ENCODE results near the gene MESD.

MESD gene

GRCh38 chr15:80902298-80902801 is 87.3 kb downstream of the MESD start:
- TF ChIP-seq CTCF (IDR thresholded peaks at IDR 0.05): no peak

- no peak for TF ChIP-seq CTCF (IDR thresholded peaks at IDR 0.05)
These were observed 91.6 kb downstream of the MESD start for GRCh38 chr15:80898040-80898439.
